RCC 7860 (cell line): ENCODE results near the gene MPHOSPH8.

Experiments
- DNase-seq: peaks from one replicate; pipeline ENCODE4 v3.0.0-alpha.2; 2015; ENCODE audit warnings: low spot score
- FAIRE-seq: peaks from 2 replicates; lab custom pipeline; 2012; peaks lifted over from hg19 to GRCh38; lab: Jason Lieb, UNC

MPHOSPH8 gene

GRCh38 chr13:19633479-19634255 is at the start of gene MPHOSPH8:
TSS of gene MPHOSPH8 (plus strand) at chr13:19633659. CDS start at chr13:19633749, 90 bp downstream.
- no peak for FAIRE-seq
- DNase-seq = peak; percentile 86

GRCh38 chr13:19586904-19587634 is 46.4 kb upstream of the MPHOSPH8 start:
- FAIRE-seq = no peak

GRCh38 chr13:19587635-19588300 is 45.7 kb upstream of the MPHOSPH8 start:
- peak; percentile 17 for DNase-seq

More at GRCh38 chr13:19586904-19587634, 46.4 kb upstream of the MPHOSPH8 start:
- DNase-seq = peak; percentile 48

GRCh38 chr13:19589312-19589711 is 44.1 kb upstream of the MPHOSPH8 start:
- no peak for DNase-seq
- FAIRE-seq = no peak

More at GRCh38 chr13:19587635-19588300, 45.7 kb upstream of the MPHOSPH8 start:
- no peak for FAIRE-seq

- FAIRE-seq (no peak), DNase-seq (no peak)
Observed at GRCh38 chr13:19590423-19590822, 43.0 kb upstream of the MPHOSPH8 start.

- FAIRE-seq = no peak
- no peak for DNase-seq
Observed at GRCh38 chr13:19591864-19592263, 41.6 kb upstream of the MPHOSPH8 start.

GRCh38 chr13:19592657-19593180 is 40.7 kb upstream of the MPHOSPH8 start:
- no peak for DNase-seq
- FAIRE-seq = no peak

GRCh38 chr13:19596086-19596485 is 37.4 kb upstream of the MPHOSPH8 start:
- DNase-seq (no peak), FAIRE-seq (no peak)

- peak; percentile 73 for DNase-seq
- peak; percentile 77 for FAIRE-seq
Observed at GRCh38 chr13:19596960-19597361, 36.5 kb upstream of the MPHOSPH8 start.

- peak; percentile 70 for DNase-seq
- FAIRE-seq = peak; percentile 73
Observed at GRCh38 chr13:19597523-19597922, 35.9 kb upstream of the MPHOSPH8 start.

- DNase-seq (peak; percentile 21), FAIRE-seq (no peak)
Observed at GRCh38 chr13:19601749-19602725, 31.4 kb upstream of the MPHOSPH8 start.

- DNase-seq (no peak), FAIRE-seq (no peak)
Observed at GRCh38 chr13:19604306-19604705, 29.2 kb upstream of the MPHOSPH8 start.

GRCh38 chr13:19605161-19605955 is 28.1 kb upstream of the MPHOSPH8 start:
- FAIRE-seq (no peak), DNase-seq (no peak)

GRCh38 chr13:19606152-19606551 is 27.3 kb upstream of the MPHOSPH8 start:
- FAIRE-seq (no peak), DNase-seq (no peak)

GRCh38 chr13:19606737-19607136 is 26.7 kb upstream of the MPHOSPH8 start:
- no peak for DNase-seq
- FAIRE-seq = no peak

- no peak for FAIRE-seq
- no peak for DNase-seq
Observed at GRCh38 chr13:19607523-19608078, 25.9 kb upstream of the MPHOSPH8 start.

- no peak for DNase-seq
- no peak for FAIRE-seq
Observed at GRCh38 chr13:19618977-19619376, 14.5 kb upstream of the MPHOSPH8 start.

- FAIRE-seq (no peak), DNase-seq (no peak)
Observed at GRCh38 chr13:19622193-19622592, 11.3 kb upstream of the MPHOSPH8 start.

GRCh38 chr13:19624265-19624664 is 9.2 kb upstream of the MPHOSPH8 start:
- FAIRE-seq = no peak

More at GRCh38 chr13:19624265-19624664, 9.2 kb upstream of the MPHOSPH8 start:
- DNase-seq = no peak
